ENCODE measurements around the gene STRIP2.
"Not testable (repeated sequence)": the region's sequence is repeated elsewhere in the genome, so short reads cannot be mapped to it uniquely, and the experiment has no call there.

GRCh38 chr7:129446925-129447324 is 12.7 kb downstream of the STRIP2 start:
- TF ChIP-seq ZC3H10 (CRISPR knock-in tag; IDR thresholded peaks at IDR 0.05); OSR1 (CRISPR knock-in tag; IDR thresholded peaks at IDR 0.05); CSDC2 (CRISPR knock-in tag; IDR thresholded peaks at IDR 0.05); BACH2 (CRISPR knock-in tag; IDR thresholded peaks at IDR 0.05; ENCODE audit: borderline replicate concordance); PPARA (CRISPR knock-in tag; IDR thresholded peaks at IDR 0.05; ENCODE audit: borderline replicate concordance); TCF4 (CRISPR knock-in tag; IDR thresholded peaks at IDR 0.05; ENCODE audit: borderline replicate concordance); ZNF565 (CRISPR knock-in tag; conservative IDR thresholded peaks at IDR 0.05; ENCODE audit: low read depth); ZFP30 (CRISPR knock-in tag; IDR thresholded peaks at IDR 0.05); PATZ1 (CRISPR knock-in tag; IDR thresholded peaks at IDR 0.05; ENCODE audit: borderline replicate concordance); GLIS3 (CRISPR knock-in tag; IDR thresholded peaks at IDR 0.05): not testable (repeated sequence)
